ENCODE data around the gene ALOXE3. TPM values are rescaled to one million over a fixed set of nuclear protein-coding genes. Genes with fewer than 3 reads are reported as not detected.

Gene ALOXE3
- total RNA-seq, 1 donor from 2014 or later: not detected

DNA sequence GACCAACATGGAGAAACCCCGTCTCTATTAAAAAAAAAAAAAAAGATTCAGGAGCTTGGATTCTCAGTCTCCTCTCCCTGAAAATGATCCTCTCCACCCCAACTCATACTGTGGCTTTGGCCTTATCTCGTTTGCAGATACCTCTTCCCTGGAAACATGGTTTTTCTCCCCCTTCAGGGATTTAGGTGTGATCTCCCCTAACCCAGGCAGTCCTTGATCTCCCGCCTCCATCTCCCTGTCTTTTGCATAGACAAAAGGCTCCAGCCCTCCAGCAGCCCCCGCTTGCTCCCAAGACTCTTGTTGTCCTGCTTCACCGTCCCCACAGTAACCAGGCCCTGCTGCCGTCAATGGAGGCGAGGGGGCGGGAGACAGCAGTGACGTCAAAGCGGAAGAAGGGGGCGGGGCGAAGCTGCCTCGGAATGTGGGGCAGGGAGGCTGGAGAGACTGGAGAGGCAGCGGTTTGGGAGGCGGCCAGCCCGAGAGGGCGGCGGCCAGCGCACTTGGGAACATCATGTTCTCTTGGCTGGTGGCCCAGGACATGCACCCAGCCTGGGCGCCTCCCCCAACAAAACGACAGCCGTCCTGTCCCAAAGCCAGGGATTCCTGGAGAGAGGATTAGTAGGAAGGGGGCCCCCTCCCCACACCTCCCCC, 35.8 kb upstream of the ALOXE3 start:
- peak; percentile 93 for DNase-seq (ENCODE audit: low read depth, low spot score)

DNA sequence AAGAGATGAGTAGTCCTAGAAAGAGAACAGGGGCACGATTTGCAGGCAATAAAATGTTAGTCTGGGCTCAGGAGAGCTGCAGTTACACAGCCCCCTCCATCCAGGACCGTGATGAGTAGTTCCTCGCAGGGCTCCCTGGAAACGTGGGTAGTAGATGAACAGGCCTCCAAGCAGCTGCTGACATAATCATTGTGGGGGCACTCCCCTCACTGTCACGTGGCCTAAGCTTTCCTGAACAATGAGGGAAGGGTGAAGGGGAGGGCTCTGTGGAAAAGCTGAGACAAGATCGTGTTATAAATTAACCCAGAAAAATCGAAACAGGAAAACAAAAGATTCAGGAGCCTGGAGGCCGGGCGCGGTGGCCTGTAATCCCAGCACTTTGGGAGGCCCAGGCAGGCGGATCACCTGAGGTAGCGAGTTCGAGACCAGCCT, 35.2 kb upstream of the ALOXE3 start:
- peak; percentile 93 for DNase-seq (ENCODE audit: low read depth, low spot score)

DNA sequence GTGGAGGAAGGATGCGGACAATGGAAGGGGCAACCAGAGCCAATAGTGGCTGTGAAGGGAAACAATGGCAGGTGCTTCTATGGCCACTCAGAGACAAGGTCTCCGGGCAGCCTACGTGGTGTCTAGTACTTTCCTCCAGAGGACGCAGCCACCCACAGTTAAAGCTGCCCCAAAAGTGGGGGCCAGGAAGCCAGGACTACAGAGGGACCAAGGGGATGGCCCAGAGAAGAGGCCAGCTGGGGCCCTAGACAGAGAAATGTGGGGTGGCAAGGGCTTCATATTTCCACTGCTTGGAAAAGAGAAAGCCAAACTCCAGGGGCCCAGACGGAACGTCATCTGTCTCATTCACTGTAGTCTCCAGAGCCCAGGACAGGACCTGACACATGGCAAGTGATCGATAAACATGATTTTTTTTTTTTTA, 34.7 kb upstream of the ALOXE3 start:
- DNase-seq (ENCODE audit: low read depth, low spot score): no peak

DNA sequence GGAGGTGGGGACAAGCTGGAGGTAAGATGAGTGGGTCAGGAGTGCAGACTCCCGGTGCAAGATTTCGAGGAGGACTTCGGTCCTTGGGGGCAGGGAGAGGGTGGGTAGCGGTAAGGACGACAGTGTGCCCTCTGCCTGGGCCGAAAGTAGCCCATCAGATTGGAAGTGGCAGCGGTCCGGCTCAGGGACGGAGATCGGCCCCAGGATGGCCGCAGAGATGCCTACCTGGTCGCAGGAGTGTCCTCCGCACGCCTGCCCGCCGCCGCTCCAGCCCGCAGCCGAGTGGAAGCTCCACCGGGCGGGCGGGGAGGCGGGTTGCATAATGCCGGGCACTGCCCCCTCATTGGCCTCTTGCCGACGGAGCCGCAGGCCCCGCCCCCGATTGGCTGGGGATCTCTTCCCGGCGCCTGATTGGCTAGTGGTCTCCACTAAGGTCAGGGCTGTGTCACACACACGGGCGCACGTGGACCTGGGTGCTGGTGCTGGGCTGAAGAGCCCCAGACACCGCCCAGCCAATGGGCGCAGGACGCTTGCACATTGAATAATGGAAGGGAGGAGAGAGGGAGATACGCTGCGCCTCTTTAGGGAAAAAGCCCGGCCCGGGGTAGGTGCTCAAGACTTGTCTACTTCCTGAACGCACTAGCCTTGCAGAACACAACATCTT, 33.9 kb upstream of the ALOXE3 start, which contains the start of gene PER1:
PER1 (minus strand) TSS at position 293 of the 664 bp plus-strand sequence. CDS start 1,698 bp downstream, outside the sequence.
- DNase-seq (ENCODE audit: low read depth, low spot score): peak; percentile 74

DNA sequence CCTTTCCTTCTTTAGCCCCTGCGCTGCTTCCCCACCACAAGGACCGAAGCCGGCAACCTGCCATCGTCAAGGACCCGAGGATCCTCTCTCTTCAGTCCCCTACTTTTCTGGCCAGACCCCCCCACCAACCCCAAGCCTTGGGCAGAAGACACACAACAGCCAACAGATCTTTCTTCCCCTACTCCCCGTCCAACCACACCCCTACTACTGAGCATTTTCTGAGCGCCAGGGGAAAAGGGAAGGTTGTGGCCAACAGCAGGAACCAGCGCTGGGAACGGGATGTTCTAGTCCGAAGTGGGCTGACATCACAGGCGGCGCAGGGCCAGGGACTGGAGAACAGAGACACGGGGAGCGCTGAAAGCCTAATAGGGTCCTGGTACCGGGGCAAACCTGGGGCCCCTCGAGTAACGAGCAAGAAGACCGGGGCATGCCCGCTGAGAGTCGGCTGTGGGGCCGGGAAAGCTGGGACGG, 33.4 kb upstream of the ALOXE3 start:
- no peak for DNase-seq (ENCODE audit: low read depth, low spot score)

DNA sequence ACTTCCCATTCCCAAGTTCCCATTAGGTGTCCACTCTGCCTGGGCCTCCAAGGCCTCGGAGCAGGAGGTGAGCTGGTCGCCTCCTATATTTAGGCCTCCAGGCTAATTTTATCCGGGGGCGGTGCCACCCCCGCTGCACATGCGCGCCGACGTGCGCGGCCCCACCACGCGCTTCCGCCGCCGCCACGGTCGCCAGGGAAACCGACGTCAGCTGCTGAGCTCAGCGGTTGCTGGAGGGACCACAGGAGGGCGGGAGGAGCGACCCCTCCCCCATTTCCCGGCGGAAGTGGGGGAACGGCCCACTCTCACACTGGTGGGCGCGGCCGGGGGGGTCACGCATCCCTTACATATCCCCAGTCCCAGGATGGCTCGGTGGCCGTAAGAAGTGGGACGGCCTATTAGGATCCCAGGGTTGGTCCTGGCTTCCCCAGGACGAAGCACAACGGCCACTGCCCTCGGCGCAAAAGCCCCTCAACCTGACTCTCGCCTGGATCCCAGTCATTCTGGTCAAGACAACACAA, 32.9 kb upstream of the ALOXE3 start:
- peak; percentile 63 for DNase-seq (ENCODE audit: low read depth, low spot score)

DNA sequence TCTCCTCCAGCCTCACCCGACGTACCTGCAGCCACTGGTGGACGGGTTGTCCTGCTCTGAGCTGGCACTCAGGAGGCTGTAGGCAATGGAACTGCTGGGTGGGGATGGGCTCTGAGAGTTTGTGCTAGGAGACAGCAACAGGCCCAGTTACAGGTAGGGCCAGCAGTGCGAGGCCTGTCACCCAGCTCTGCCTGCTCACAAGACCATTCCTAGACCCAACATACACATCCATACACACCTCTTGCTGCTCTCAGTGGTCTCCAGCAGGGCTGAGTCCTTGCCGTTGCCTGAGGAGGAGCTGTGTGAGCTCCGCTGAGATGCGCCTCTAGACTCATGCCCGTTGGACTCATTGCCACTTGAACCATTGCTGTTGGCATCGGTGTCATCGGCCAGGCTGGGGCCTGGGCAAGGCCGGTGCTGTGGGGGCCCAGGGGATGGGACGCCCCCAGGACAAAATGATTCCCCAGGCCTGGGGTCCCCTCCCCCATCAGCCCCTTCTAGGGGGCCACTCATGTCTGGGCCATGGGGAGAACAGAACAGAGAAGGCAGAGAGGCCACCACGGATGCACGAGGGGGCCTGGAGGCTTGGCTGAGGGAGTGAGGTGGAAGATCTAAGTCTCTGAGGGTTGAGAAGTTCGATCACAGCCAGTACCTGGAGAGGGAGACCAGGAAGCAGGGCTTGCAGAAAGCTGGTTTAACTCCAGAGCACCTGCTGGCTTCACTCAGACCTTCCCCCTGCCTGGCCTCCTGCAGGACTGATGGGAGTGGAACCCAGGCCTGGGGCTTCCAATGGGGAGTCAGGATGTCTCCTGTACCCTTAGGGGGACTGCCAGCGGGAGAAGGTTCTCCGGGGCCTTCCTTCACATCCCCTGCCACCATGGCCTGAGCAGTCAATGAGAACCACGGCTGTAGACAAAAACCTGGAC, 32.1 kb upstream of the ALOXE3 start:
- DNase-seq (ENCODE audit: low read depth, low spot score): no peak

DNA sequence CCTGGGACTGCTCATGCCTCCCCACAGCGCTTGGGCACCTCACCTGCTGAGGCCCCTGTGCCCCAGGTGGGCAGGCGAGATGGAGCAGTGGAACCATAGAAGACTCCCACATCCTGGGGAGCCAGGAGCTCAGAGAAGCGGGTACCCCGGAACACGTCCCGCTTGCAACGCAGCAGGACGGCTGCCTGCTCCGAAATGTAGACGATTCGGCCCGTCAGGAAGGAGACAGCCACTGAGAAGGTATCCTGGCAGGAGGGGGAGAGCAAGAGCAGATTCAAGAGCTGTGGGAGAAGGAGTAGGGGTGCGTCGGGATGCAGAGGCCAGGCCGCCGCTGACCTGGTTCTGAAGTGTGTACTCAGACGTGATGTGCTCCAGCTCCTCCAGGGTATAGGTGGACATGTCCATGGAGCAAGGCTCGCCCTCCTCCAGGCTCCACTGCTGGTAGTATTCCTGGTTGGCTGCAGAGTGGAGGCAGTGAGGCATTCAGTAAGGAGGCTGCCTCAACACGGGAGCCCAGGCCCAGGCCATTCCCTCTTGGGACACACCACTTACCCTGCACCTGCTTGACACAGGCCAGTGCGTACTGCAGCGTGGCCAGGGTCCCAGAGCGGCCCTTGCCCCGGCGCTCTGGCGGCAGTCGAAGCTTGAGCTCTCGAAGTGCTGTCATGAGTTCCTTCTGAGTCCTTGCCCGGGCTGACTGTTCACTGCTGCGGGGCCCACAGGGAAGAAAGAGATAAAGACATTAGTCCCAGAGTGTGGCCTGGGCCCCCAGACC, 31.3 kb upstream of the ALOXE3 start:
- DNase-seq (ENCODE audit: low read depth, low spot score): no peak

DNA sequence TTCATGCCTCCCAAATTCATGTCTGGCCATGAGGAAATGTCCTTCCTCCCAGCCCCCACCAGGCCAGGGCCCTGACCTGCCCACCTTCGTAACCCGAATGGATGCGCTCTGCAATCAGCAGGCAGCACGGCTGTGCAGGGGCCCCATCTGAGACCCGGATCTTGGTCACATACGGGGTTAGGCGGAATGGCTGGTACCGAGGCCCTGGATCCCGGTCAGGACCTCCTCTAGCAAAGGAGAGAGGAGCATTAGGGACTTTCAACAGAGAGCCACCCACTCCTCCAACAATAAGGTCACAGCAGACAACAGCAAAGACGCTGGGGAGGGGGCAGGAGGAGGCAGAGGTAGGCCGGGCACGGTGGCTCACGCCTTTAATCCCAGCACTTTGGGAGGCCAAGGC, 30.2 kb upstream of the ALOXE3 start:
- DNase-seq (ENCODE audit: low read depth, low spot score): no peak

DNA sequence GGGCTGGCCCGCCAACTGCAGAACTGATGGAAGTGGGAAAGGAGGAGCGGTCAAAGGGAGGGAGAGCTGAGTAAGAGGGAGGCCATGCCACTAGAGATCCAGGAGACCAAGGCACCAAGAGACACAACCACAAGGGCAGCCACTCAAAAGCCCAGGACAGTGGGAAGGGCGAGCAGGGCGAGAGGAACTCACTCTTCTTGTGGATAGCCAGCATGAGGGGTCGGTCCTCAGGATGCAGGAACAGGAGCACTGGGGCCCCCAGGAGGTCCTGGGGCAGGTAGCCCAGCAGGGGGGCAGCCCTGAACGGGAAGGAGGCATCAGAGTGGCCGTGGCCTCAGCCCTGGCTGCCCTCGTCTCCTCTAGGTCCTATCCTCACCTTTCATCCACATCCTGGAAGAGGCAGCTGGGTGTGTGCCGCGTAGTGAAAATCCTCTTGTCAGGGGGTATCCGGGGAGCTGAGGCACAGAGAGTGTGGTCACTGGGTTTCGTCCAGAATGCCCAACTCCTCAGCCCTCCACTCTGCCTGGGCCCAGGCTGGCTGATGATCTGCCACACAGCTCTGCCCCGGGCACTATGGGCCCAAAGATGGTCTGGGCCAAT, 29.6 kb upstream of the ALOXE3 start:
- no peak for DNase-seq (ENCODE audit: low read depth, low spot score)

DNA sequence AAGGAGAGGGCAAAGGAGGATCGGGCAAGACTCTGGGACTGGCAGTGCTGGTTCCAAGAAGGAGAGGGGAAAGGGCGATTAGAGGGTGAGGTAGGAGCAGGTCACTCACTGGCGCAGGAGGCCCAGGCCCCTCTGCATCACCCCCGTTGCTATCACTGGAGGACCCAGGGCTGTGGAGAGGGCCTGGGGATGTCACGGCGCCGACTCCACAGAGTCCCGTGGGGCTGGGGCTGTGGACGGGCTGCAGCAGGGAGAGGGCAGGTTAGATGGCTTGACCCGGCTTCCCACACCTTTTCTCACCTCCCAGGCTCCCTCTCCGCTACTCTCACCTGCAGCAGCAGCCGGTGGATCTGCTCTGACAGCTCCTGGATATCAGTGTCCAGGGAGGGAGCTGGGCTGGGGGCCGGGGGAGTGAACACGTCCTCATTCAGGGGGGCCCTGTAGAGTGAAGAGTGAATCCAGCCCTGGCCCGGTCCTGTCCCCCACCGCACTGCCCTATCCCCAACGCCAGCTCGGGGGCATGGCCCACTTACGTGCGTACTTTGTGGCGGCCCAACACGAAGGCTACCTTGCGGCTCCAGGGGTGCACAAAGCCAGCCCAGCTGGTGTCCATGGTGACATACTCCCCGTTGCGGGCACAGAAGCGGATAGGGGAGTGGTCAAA, 29.0 kb upstream of the ALOXE3 start:
- no peak for DNase-seq (ENCODE audit: low read depth, low spot score)

DNA sequence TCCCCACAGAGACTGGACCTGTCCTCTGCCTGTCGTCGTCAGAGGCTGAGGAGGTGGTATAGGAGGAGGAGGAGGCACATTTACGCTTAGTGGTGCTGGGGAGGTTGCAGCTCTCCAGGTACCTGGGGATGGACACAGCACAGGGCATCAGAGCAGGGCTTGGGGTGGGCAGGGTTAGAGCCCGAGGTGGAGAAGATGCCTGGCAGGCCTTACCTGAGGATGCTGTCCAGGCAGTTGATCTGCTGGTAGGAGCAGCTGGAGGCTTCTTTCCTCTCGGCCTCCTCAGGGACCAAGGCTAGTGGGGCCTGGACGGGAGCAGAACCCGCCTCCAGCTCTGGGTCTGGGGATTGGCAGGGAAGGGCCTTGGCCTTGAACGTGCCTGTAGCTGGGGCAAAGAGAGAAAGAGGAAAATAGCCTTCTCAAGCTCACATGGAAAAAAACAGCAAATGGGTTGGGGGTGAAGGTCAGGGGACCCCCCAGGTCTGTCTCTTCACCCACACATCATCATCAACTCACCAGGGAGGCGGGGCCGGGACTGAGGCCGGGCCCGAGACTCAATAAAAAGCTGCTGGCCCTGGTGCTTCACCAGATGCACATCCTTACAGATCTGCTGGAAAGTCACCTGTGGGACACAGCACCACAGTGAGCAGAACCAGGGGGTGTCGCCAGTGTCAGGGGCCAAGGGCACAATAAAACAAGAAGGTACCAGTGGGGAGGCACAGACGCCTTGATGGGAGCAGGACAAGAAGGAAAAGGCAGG, 28.2 kb upstream of the ALOXE3 start:
- DNase-seq (ENCODE audit: low read depth, low spot score): no peak

DNA sequence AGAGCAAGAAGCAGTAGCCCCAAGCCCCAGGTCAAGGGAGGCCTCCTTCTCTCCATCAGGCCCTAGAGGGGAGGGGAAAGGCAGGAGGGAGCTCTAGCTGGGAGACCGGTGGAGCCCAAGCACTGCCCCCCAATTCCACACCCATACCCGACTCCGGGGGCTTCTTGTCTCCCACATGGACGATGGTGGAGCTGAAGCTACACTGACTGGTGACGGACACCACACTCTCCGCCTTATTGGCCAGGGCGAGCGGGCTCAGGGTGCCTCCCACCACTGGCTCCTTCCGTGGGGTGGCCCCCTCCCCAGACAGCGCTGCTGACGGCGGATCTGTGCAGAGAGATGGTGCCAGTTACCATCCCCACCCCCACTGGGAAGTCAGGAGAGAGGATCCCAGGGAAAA, 27.5 kb upstream of the ALOXE3 start:
- no peak for DNase-seq (ENCODE audit: low read depth, low spot score)

DNA sequence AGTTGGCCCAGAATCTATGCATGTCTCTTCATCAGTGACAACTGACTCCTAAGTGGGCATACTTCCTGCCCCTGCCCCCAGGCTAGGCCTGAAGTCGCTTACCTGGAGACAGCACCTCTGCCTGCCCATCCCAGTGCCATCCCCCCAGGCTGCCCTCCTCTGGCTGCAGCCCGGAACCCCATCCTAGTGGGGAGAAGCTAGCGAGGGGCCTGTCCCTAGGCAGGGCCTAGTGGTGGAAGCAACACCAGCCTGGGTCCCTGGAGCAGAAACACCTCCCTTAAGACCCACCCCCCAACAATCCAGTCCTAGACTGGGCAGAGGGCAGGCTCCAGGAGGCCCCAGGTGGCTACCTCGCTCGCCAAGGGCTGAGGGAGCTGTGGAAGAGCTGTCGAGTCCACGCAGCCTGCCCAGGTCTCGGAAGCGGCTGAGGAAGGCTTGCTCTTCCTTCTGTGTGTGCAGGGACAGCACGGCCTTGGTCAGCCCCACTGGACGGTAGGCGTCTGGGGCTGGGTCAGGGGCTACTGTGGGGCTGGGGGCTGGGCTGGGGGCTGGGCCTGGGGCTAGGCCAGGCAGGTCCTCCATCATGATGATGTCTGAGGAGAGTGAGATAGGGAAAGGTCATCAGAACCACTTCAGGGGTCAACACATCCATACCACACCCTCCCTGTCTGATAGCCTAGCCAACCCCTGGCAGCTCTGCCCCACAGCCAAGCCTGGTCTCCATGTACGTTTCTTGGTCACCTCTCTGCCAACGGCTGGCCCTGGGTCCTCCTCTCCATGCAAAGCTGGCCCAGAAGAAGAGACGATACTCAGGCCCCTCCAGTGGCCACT, 26.3 kb upstream of the ALOXE3 start:
- no peak for DNase-seq (ENCODE audit: low read depth, low spot score)

DNA sequence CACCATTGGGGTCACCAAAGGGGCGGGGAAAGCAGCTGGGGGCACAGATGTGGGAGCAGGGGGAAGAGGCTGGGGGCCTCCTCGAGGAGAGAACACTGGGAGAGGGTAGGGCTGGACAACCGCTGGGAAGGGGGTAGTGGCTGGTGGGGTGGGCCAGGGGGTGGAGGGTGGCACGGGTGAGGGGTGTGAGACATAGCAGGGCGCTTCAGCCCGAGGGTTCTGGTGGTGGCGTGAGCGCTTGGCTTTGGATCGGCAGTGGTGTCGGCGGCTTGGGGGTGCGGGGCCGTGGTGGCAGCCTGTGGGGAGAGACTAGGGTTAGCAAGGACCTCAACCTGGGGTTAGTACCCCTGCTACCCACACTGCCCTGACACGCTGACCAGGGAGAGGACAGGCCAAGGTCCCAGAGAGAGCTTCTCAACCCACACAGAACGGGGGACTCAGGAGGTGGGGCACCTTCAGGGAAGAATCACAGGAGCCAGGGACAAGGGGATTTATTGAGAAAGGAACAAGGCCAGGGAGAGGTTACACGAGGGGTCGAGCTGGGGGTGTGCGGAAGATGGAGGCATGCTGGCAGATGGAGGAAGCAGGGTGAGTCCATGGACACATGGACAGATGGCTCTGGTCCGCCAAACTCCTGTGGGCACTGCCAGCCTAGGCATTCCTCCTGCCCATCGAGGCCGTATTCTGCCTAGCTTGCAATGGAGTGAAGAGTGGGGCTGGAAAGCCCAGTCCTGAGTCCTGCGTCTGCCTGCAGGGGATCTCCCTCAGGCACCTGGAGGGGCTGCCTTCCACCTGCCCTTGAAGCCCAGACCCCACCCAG, 25.5 kb upstream of the ALOXE3 start:
- DNase-seq (ENCODE audit: low read depth, low spot score): no peak

DNA sequence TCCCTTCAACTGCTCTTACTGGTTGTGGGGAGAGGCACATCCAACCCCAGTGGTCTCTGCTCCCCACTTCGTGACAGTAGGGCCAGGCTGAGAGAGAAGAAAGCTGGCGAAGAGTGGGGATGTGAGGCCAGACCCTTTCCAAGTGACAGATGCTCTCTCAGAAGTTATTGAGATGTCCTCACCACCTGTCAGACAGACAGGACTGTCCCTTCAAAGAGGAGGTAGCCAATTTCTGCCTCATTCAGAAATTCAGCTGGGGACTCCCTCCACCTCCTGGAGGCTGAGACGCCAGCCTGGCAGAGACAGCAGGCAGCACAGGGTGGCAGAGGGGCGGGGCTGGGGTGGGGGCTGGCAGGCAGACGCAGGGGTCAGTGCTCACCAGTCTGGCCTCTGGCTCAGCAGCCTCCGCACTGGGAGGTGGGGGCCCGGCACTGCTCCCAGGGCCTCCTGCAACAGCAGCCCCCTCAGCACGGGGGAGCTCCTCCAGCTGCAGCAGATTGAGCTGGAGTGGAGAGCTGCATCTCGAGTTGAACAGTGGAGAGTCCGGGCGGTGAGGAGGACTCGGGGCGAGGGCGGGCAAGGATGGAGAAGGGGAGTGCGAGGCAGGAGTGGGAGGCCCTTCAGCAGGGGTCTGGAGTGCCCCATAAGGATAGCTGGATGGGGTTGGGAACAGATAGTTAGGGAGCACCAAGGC, 24.7 kb upstream of the ALOXE3 start:
- no peak for DNase-seq (ENCODE audit: low read depth, low spot score)
